Middle frontal gyrus (tissue), 1 donor: ENCODE data around the gene ZNF791.
"Not testable (repeated sequence)": the region's sequence is repeated elsewhere in the genome, so short reads cannot be mapped to it uniquely, and the experiment has no call there.

ENCODE experiments used
- DNase-seq: peaks from one replicate; pipeline ENCODE4 v3.0.0-alpha.2; 2015; ENCODE audit warnings: low spot score; ENCODE audit errors: extremely low spot score

The ZNF791 gene

GRCh38 chr19:12629215-12629614 lies 18.5 kb downstream of the ZNF791 start:
- no peak for DNase-seq

DNA sequence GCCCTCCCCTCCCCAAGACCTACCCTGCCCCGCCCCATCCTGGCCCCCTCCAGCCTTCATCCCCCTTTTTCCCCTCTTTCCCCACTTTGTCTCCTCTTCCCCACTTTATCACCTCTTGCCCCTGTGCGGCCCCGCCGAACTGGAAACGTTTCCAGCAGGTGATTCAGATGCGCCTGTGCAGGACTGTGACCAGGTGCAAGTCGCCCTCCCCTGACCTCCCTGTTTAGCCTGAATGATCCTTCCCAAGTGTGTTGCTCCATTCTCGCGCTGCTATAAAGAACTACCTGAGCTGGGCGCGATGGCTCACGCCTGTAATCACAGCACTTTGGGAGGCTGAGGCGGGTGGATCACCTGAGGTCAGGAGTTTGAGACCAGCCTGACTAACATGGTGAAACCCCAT lies 25.9 kb downstream of the ZNF791 start:
- no peak for DNase-seq

DNA sequence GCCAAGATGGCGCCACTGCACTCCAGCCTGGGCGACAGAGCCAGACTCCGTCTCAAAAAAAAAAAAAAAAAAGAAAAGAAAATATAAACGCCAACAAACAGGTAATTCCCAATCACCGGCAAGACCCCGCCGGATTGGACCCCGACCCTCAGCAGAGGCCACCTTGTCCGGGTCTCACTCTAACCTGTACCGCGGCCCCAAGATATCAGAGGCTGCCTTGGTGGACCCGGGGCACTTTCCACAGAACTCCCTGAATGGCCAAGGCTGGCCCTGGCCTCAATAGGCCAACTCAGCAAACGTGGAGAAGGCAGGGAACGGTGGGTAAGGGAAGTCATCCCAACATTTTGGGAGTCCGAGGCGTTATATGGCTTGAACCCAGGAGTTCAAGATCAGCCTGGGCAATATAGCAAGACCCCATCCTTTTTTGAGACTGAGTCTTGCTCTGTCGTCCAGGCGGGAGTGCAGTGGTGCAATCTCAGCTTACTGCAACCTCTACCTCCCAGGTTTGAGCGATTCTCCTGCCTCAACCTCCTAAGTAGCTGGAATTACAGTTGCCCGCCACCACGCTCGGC lies 28.0 kb downstream of the ZNF791 start:
- no peak for DNase-seq

GRCh38 chr19:12639901-12640613 lies 29.3 kb downstream of the ZNF791 start:
- DNase-seq, result peak; percentile 60

GRCh38 chr19:12641456-12641855 lies 30.7 kb downstream of the ZNF791 start:
- DNase-seq, result no peak

GRCh38 chr19:12642506-12642905 lies 31.8 kb downstream of the ZNF791 start:
- no peak for DNase-seq

GRCh38 chr19:12643716-12644115 lies 33.0 kb downstream of the ZNF791 start:
- not testable (repeated sequence) for DNase-seq

GRCh38 chr19:12646551-12646950 lies 35.8 kb downstream of the ZNF791 start:
- no peak for DNase-seq

DNA sequence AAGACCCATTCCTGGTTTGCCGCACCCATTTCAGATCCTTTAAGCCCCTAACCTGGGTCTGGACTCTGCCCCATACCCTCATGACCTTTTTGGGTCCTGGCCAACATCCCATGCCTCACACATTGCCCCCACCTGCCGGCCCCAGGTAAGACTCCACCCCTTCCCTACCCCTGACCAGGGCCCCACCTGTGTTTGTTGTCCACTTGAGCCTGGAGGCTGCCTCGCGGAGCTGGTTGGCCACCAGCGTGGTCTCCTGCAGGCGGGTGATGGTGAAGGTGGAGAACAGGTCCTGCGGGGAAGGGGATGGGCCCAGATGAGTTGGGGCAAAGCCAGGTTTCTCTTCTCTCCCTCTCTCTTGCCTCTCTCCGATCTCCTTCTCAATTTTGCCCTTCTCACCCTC lies 36.3 kb downstream of the ZNF791 start:
- DNase-seq, result no peak

GRCh38 chr19:12647490-12648071 lies 36.9 kb downstream of the ZNF791 start:
- DNase-seq, result no peak

DNA sequence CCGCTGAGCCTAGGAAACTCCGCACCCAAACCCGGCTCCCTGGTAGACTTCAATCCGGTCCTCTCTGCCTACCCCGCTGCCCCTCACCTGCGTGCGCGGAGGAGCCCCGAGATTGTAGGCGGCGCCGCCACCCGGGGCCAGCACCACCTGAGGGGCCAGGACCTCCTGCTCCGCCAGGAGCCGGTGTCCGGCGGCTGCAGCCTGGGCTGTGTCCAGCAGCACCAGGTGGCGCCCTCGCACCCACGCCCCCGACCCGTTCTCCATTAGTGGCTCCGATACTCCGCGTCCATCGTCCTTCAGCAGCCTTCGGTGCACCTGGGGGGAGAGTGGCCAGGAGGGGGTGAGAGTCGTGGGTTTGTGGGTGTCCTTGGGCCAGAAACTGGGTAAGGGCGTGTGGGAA lies 37.4 kb downstream of the ZNF791 start:
- no peak for DNase-seq

GRCh38 chr19:12649941-12650340 lies 39.2 kb downstream of the ZNF791 start:
- no peak for DNase-seq

DNA sequence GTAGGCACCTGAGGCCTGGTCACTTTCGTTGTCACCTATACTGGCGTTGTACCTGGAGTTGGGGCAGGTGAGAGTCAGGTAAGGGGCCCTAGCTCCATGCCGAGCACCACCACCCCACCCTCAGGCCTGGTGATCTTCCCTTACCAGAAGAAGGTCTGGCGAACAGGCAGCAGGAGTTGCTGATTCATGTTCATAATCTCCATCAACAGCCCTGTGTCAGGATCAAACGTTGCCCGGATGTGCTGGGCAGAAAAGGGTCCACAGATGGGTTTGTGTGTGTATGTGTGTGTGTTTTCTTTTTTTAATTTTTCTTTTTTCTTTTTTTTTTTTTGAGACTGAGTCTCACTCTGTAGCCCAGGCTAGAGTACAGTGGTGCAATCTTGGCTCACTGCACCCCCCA lies 41.5 kb downstream of the ZNF791 start:
- DNase-seq, result no peak

- DNase-seq, result no peak
These were observed 44.8 kb downstream of the ZNF791 start for GRCh38 chr19:12655546-12655945.

GRCh38 chr19:12656899-12657571 lies 46.3 kb downstream of the ZNF791 start:
- DNase-seq, result no peak

- DNase-seq, result no peak
These were observed 47.2 kb downstream of the ZNF791 start for GRCh38 chr19:12657966-12658365.

GRCh38 chr19:12660980-12661379 lies 50.3 kb downstream of the ZNF791 start:
- DNase-seq, result no peak

DNA sequence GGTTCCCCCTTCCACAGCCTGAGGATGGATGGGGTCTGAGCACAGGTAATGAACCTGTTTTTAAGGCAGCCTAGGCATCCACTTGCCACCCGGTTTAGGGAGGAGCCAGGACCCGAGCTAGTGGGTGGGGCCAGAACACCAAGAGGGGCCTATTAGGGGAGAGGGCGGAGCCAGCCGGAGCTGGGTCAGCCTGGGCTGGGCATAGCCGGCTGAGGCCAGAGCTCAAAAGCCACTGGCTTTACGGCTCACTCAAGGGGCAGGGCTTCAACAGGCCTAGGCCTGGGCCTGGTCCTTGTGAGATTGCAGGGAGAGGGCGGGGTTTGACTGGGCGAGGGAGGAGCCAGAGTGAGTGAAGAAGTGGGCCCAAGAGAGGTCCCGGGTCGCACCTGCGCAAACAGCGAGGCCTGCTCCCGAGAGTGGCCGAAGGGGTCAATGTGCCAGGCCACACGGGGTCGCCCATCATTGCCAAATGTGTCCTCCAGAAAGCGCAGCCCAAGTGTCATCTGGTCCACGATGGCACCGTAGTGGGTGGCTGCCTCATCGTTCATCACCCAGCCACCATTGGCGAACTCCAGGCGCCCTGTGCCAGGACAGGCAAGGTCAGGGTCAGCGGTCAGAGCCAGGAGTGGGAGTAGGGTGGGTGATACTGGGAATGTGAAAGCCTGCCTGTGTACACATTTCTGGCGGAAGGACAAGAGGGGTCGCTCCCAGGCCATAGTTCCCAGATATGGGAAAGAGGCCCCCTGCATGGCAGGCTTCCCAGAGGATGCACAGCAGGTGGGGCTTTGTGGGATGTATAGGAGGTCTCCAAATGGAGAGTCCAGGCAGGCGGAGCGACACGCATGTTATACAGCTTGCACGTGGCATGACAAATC lies 53.9 kb downstream of the ZNF791 start:
- no peak for DNase-seq

- no peak for DNase-seq
These were observed 54.5 kb downstream of the ZNF791 start for GRCh38 chr19:12665281-12665573.

GRCh38 chr19:12665671-12666264 lies 55.0 kb downstream of the ZNF791 start:
- DNase-seq, result no peak
